ENCODE results near the gene CREB3L4. TPM values are rescaled to one million over a fixed set of nuclear protein-coding genes. Genes with fewer than 3 reads are reported as not detected.
A peak's percentile ranks its signal among the peaks of the same experiment; 100 is the strongest.

The CREB3L4 gene
- total RNA-seq, 1 donor from 2014 or later: 5.1 TPM

GRCh38 chr1:153936011-153936802 is 31.5 kb upstream of the CREB3L4 start:
- DNase-seq (ENCODE audit: low spot score): no peak

- DNase-seq (ENCODE audit: low spot score): no peak
Observed at GRCh38 chr1:153937331-153937730, 30.4 kb upstream of the CREB3L4 start.

DNA sequence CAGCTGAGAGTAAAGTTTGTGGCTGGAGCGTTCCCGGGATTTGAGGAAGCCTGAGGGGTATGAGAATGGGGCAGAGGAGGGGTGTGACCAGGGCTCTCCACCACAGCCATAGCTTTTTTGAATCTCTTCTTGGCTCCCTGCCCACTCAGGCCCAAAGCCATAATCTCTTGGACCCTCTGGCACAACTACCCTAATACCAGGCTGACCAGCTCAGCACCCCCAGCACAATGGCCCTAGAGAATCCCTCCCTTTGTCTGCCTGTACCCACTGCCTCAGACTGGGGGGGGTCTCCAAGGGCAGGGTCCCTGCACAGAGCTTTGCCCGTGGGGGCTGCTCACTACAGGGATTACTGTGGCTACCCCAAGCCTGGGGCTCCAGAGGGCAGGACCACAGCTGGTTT is 28.7 kb upstream of the CREB3L4 start:
- no peak for DNase-seq (ENCODE audit: low spot score)

DNA sequence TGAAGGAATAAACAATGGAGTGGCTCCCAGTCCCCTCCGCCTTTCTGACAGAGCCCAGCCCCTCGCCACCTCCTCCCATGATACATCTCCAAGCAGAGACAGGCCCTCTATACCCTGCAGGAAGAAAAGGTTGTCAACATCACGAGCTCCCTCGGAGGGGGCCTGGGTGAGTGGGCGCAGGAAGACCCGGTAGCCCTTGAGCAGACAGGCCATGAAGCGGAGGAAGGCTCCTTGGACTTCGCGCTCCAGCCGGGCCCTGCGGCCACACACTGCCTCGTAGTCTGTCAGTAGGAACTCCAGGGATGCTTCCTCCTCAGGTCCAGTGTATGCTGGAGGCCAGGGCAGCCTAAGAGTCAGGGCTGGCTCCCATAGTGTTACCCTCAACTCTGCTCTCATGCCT is 28.2 kb upstream of the CREB3L4 start:
- DNase-seq (ENCODE audit: low spot score): no peak

DNA sequence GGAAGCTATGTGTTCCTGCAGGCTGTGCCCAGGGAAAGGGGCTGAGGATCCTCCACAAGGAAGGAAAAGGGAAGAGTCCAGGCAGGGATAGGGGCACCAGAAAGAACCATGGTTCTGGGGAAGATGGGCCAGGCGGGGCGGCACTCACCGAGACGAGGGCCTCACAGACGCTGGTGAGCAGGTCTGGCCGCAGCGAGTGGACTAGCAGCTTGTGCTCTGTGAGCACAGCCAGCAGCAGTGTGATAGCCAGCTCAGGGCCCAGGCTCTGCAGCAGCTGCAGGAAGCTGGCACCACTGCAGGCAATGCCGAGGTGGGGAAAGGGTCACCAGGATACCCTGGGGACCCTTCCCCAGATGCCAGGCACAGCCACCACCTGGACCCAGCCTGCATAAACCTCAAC is 26.9 kb upstream of the CREB3L4 start:
- DNase-seq (ENCODE audit: low spot score): no peak

- DNase-seq (ENCODE audit: low spot score): no peak
Observed at GRCh38 chr1:153941826-153942725, 25.6 kb upstream of the CREB3L4 start.

GRCh38 chr1:153942766-153943549 is 24.7 kb upstream of the CREB3L4 start:
- no peak for DNase-seq (ENCODE audit: low spot score)

DNA sequence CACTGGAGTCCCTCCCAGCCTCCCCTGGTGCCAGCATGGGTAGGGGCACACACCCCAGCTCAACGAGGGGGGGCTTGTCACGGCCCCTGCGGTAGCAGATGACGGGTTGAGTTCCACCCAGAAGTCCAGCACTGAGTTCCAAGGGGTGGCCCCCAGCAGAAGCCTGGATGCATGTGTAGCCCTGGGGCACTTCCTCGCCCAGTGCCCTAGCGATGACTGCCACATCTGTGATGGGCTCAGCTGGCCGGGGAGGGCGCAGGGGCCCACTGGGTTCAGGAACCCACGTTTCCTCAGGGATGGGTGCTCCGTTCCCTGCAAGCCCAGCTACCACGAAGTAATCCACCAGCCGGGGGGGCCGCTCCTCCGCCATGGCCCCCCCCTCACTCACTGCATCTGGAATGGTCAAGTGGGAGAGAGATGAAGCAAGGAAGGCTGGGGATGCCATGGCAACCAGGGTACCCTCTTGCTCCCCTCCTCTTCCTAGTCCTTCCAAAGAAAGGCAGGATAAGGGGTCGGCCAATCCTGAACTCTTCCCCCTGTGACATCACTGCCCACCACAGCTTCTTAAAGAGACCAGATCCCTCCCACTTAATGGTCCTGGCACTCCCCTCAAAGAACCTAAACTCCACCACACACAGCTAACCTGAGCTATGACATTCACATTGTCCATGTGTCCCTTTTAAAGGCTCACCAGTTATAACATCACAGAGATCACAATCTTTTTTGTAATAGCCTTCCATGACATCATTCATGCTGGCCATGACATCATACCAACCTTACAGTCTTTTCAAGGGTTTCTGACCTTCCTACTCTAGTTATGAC is 23.5 kb upstream of the CREB3L4 start:
- DNase-seq (ENCODE audit: low spot score): no peak

DNA sequence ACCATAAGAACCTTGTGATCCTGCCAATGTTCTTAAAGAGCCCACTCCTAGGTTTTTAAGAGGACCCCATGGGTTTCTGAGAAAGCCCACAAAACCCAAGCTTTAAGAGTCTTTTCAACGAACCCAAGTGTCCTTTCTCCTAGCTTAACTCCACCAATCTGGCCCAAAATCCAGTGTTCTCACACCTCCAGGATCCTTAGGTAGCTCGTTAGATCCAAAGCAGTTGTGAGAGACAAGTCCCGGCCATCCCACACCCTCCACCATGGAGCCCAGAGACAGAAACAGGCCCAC is 22.9 kb upstream of the CREB3L4 start:
- no peak for DNase-seq (ENCODE audit: low spot score)

DNA sequence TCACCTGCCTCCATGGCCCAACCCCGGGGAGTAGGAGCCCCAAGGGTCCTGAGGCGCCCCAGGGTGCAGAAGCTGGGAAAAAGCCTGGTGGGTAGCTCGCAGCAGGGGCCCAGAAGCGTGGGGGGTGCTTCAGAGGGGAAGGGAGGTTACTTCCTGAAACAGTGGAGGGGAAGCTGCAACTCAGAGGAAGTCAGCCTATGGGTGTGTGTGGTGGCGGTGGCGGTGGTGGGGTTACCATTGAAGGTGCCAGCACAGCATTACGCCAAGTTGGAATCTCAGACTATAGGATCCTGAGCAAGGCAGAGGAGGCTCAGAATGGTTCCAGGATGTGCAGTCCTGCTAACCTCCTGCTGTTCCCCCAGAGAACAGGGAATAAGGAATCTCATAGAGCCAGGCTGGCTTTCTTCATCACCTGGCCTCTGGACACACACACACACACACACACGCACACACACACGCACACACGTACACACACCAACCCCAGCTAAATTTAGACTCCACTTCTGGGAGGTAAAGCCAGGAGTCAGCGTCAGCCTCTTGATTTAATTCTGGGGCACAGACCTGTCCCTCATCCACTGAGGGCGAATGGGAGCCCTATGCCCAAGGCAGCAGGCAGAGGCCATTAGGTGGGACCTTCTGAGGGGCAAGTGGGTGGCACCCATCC is 22.4 kb upstream of the CREB3L4 start:
- DNase-seq (ENCODE audit: low spot score): no peak

- DNase-seq (ENCODE audit: low spot score): peak; percentile 97
Observed at GRCh38 chr1:153945795-153946621, 21.7 kb upstream of the CREB3L4 start.

GRCh38 chr1:153946622-153947241 is 21.0 kb upstream of the CREB3L4 start, which contains the start of gene DENND4B:
TSS of gene DENND4B (minus strand) at chr1:153946718. CDS start at chr1:153944374, 2,344 bp downstream.
- DNase-seq (ENCODE audit: low spot score): peak; percentile 97

GRCh38 chr1:153951183-153951582 is 16.5 kb upstream of the CREB3L4 start:
- no peak for DNase-seq (ENCODE audit: low spot score)

GRCh38 chr1:153951801-153952200 is 15.9 kb upstream of the CREB3L4 start:
- no peak for DNase-seq (ENCODE audit: low spot score)

DNA sequence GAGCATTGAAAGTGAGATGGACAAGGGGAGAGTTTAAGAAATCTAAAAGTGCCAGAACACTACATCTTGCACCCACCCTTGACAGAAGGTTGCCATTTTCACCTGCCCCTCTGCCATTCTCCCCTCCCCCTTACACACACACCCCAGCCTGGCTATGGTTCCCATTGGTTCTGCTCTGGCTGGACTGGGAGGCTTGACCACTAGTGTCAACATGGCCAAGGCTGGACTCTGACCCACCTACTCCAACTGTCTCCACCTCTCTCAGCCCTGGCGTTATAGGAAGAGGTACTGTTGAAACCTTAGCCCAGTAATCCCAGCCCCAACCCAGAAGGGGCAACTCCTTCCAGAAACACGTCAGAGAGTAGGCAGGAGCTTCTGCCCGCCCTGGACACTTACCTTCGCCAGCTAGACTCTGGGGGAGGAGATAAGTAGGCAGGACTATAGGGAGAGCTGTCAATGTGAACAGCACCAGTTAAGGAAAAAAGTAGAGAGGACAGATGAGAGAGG is 13.8 kb upstream of the CREB3L4 start:
- DNase-seq (ENCODE audit: low spot score): no peak

DNA sequence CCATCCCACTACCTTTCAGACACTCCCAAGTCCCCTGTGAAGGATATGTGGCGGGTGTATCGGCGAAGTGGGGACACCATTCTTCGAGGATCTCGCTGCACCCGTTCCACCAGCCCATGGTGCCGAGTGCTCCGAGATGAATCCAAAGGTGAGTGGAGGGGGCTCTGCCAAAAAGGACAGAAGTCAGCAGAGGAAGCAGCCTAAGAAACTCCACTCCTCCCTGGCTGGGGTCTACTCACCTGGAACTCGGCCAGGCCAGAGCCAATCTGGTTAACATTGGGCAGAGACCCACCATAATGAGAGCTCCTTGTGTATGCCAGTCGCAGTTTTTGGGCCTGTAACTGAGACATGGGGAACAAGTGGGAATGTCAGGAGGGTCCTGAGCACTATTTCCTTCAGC is 12.9 kb upstream of the CREB3L4 start:
- DNase-seq (ENCODE audit: low spot score): no peak

GRCh38 chr1:153956997-153957715 is 10.5 kb upstream of the CREB3L4 start:
- no peak for DNase-seq (ENCODE audit: low spot score)

DNA sequence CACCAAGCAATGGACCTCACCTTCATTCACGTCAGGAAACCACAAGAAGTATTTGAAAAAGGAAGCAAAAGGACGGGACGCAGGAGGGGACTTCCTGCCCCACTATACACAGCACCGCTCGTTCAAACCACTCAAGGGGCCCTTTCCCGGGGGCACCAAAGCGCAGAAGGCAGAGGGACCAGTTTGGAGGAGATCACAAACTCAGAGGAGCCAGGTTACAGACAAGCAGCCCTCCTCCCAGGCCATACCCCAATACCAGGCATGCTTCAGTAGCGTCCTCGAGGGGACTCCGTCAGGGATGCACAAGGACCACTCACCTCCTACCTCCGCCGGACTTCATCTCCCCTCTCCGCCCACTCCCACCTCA is 10.0 kb upstream of the CREB3L4 start:
- DNase-seq (ENCODE audit: low spot score): no peak
